Measurements from ENCODE around the gene OCSTAMP.

The OCSTAMP gene

GRCh38 chr20:46550461-46550860, at the start of gene OCSTAMP:
Gene OCSTAMP, minus strand, starts transcription at chr20:46550654. Its CDS starts 94 bp downstream, at chr20:46550560.
- no peak for DNase-seq

- no peak for DNase-seq
Measured at GRCh38 chr20:46599227-46599987, 49.0 kb upstream of the OCSTAMP start.

GRCh38 chr20:46595933-46596332, 45.5 kb upstream of the OCSTAMP start:
- DNase-seq, result no peak

GRCh38 chr20:46594725-46595124, 44.3 kb upstream of the OCSTAMP start:
- DNase-seq, result no peak

- DNase-seq, result no peak
Measured at GRCh38 chr20:46592580-46593362, 42.3 kb upstream of the OCSTAMP start.

- no peak for DNase-seq
Measured at GRCh38 chr20:46590443-46590842, 40.0 kb upstream of the OCSTAMP start.

- no peak for DNase-seq
Measured at GRCh38 chr20:46588532-46589511, 38.4 kb upstream of the OCSTAMP start.

- DNase-seq, result no peak
Measured at GRCh38 chr20:46587986-46588385, 37.5 kb upstream of the OCSTAMP start.

GRCh38 chr20:46586724-46587123, 36.3 kb upstream of the OCSTAMP start:
- no peak for DNase-seq

- DNase-seq, result no peak
Measured at GRCh38 chr20:46584508-46584907, 34.1 kb upstream of the OCSTAMP start.

- no peak for DNase-seq
Measured at GRCh38 chr20:46583411-46584214, 33.2 kb upstream of the OCSTAMP start.

GRCh38 chr20:46582648-46583047, 32.2 kb upstream of the OCSTAMP start:
- no peak for DNase-seq

- no peak for DNase-seq
Measured at GRCh38 chr20:46581391-46581790, 30.9 kb upstream of the OCSTAMP start.

GRCh38 chr20:46580613-46581205, 30.3 kb upstream of the OCSTAMP start:
- DNase-seq, result no peak

- no peak for DNase-seq
Measured at GRCh38 chr20:46578745-46579144, 28.3 kb upstream of the OCSTAMP start.

GRCh38 chr20:46576774-46577395, 26.4 kb upstream of the OCSTAMP start:
- no peak for DNase-seq

GRCh38 chr20:46575937-46576461, 25.5 kb upstream of the OCSTAMP start:
- DNase-seq, result no peak

GRCh38 chr20:46575394-46575793, 24.9 kb upstream of the OCSTAMP start:
- no peak for DNase-seq

- DNase-seq, result no peak
Measured at GRCh38 chr20:46573788-46574584, 23.5 kb upstream of the OCSTAMP start.

GRCh38 chr20:46573234-46573633, 22.8 kb upstream of the OCSTAMP start:
- DNase-seq, result no peak
